GM12874 (cell line): ENCODE measurements around the gene XKR7.

ENCODE experiments used
- CTCF ChIP-seq: IDR thresholded peaks from 2 replicates; pipeline ENCODE4 v1.5.1; 2011; ENCODE audit warnings: low read depth, mild to moderate bottlenecking, control low read depth, low read length, moderate library complexity; ENCODE audit not compliant: insufficient read depth

The XKR7 gene

GRCh38 chr20:31923388-31924331 lies 44.3 kb upstream of the XKR7 start:
- no peak for TF ChIP-seq CTCF

GRCh38 chr20:31924561-31924960 lies 43.4 kb upstream of the XKR7 start:
- TF ChIP-seq CTCF: no peak

- no peak for TF ChIP-seq CTCF
Observed at GRCh38 chr20:31925631-31926030, 42.3 kb upstream of the XKR7 start.

GRCh38 chr20:31926493-31926892 lies 41.5 kb upstream of the XKR7 start:
- no peak for TF ChIP-seq CTCF

GRCh38 chr20:31927627-31928159 lies 40.3 kb upstream of the XKR7 start:
- TF ChIP-seq CTCF: no peak

- TF ChIP-seq CTCF: no peak
Observed at GRCh38 chr20:31930779-31931178, 37.2 kb upstream of the XKR7 start.

GRCh38 chr20:31933698-31934097 lies 34.3 kb upstream of the XKR7 start:
- TF ChIP-seq CTCF: no peak
